K562 (cell line): Measurements from ENCODE around the gene SPATA25. TPM values are rescaled to one million over a fixed set of nuclear protein-coding genes. Genes with fewer than 3 reads are reported as not detected.
A peak's percentile ranks its signal among the peaks of the same experiment; 100 is the strongest.

Experiments used
- ATF7 ChIP-seq: fragments of 450-650 bp; IDR thresholded peaks from 2 replicates; pipeline ENCODE4 v1.7.1; 2014; ENCODE audit warnings: mild to moderate bottlenecking, moderate library complexity
- CGGBP1 ChIP-seq: fragments of 250-450 bp; sonication (Bioruptor Pico); IDR thresholded peaks from 2 replicates; pipeline ENCODE4 v1.9.0; 2021; ENCODE audit warnings: mild to moderate bottlenecking
- CREBBP ChIP-seq: IDR thresholded peaks from one replicate; pipeline ENCODE4 v1.6.1; 2012; ENCODE audit warnings: low read depth, mild to moderate bottlenecking, control low read depth, inconsistent platforms, low read length
- CXXC5 ChIP-seq: fragments of 250-450 bp; sonication (Bioruptor Pico); IDR thresholded peaks from 2 replicates; pipeline ENCODE4 v1.8.0; 2022; ENCODE audit warnings: inconsistent platforms, mild to moderate bottlenecking, moderate library complexity
- E2F1 ChIP-seq: sonication (generic); formaldehyde crosslinking; IDR thresholded peaks from 2 replicates; pipeline ENCODE4 v1.8.1; 2023; ENCODE audit warnings: mild to moderate bottlenecking, missing genetic modification reagents, moderate library complexity
- EP300 ChIP-seq: IDR thresholded peaks from 2 replicates; pipeline ENCODE4 v1.6.1; 2012; ENCODE audit warnings: low read length, improper control_type of control experiment
- KDM5B ChIP-seq: fragments of 200-600 bp; sonication (generic); IDR thresholded peaks from 2 replicates; pipeline ENCODE4 v1.6.1; 2012; ENCODE audit warnings: low read depth, mild to moderate bottlenecking, moderate library complexity, low read length, control low read depth, inconsistent platforms; ENCODE audit not compliant: insufficient replicate concordance
- NCOR1 ChIP-seq: fragments of 450-650 bp; IDR thresholded peaks from 2 replicates; pipeline ENCODE4 v1.6.1; 2016; ENCODE audit warnings: mild to moderate bottlenecking, moderate library complexity
- RCOR1 ChIP-seq, 2 experiments: IDR thresholded peaks; 2 replicates each; pipeline ENCODE4 v1.6.1; 2012; ENCODE audit warnings: low read depth in 2 of 2, low read length in 2 of 2, borderline replicate concordance in 1 of 2, improper control_type of control experiment in 1 of 2
- SIX5 ChIP-seq, 2 experiments: IDR thresholded peaks; 2 replicates each; pipeline ENCODE4 v1.6.1; 2011; ENCODE audit warnings: low read length in 2 of 2, borderline replicate concordance in 1 of 2, low read depth in 1 of 2, mild to moderate bottlenecking in 1 of 2, moderate library complexity in 1 of 2; ENCODE audit not compliant: insufficient read depth in 1 of 2
- TEAD1 ChIP-seq, 2 experiments: fragments of 450-650 bp in 1 of 2; sonication (generic) in 1 of 2; formaldehyde crosslinking; IDR thresholded peaks; 2 replicates each; pipeline versions ENCODE4 v1.4.0 to v1.8.0; 2020 to 2022; ENCODE audit warnings: mild to moderate bottlenecking in 2 of 2, missing genetic modification reagents in 1 of 2
- polyA plus RNA-seq, 8 experiments: library from polyadenylated mRNA; depleted of rRNA in 4 of 8; stranded (reverse) in 5 of 8; unstranded in 3 of 8; fragments of >200 nt; fragmentation: Nextera tagmentation in 2 of 8; fragmentation: Illumina TruSeq in 1 of 8; extraction: Ambion mirVana in 2 of 8; extraction: Trizol in 1 of 8; gene quantifications; 2 replicates each; pipeline versions ENCODE4 v1.2.1 to v1.2.3, GENCODE V29; 2011 to 2014; ENCODE audit warnings: inconsistent platforms in 1 of 8, missing spikeins in 1 of 8
- total RNA-seq, 7 experiments: library from RNA; depleted of rRNA in 6 of 7; stranded (reverse); fragments of >200 nt in 6 of 7; fragmentation: Illumina TruSeq in 2 of 7; extraction: Trizol in 2 of 7; gene quantifications; 2 replicates each; pipeline versions ENCODE4 v1.2.1 to v1.2.3, GENCODE V29; 2011 to 2021; ENCODE audit warnings: low replicate concordance in 1 of 7
- TF ChIP-seq, protein P1 (sequence below), 2 experiments: fragments of 450-650 bp; conservative IDR thresholded peaks; 2 replicates each; pipeline ENCODE4 v1.6.1; 2017; ENCODE audit warnings: mild to moderate bottlenecking in 2 of 2, moderate library complexity in 2 of 2
- TF ChIP-seq, protein P2 (sequence below): fragments of 450-650 bp; formaldehyde crosslinking; IDR thresholded peaks from 2 replicates; pipeline ENCODE4 v1.4.0; 2020; ENCODE audit warnings: mild to moderate bottlenecking, mixed read lengths
- TF ChIP-seq, protein P3 (sequence below), 2 experiments: IDR thresholded peaks; 2 replicates each; pipeline ENCODE4 v1.6.1; 2011; ENCODE audit warnings: borderline replicate concordance in 1 of 2, control low read depth in 1 of 2, low read depth in 1 of 2, low read length in 1 of 2, mild to moderate bottlenecking in 1 of 2, mixed read lengths in 1 of 2, moderate library complexity in 1 of 2; ENCODE audit not compliant: insufficient read depth in 1 of 2, insufficient read length in 1 of 2, poor library complexity in 1 of 2, severe bottlenecking in 1 of 2; ENCODE audit errors: extremely low read depth in 1 of 2
- TF ChIP-seq, protein P4 (sequence below): fragments of 250-450 bp; sonication (Bioruptor Pico); IDR thresholded peaks from 2 replicates; pipeline ENCODE4 v1.9.0; 2021; ENCODE audit warnings: mild to moderate bottlenecking, inconsistent platforms

SPATA25 gene
- total and polyA plus RNA-seq, 9 of the 15 experiments (the other 6 are each of a cell fraction or from before 2014, with no cell fraction given) = 0.21 to 0.95 (median 0.53) TPM; not detected in 3

DNA sequence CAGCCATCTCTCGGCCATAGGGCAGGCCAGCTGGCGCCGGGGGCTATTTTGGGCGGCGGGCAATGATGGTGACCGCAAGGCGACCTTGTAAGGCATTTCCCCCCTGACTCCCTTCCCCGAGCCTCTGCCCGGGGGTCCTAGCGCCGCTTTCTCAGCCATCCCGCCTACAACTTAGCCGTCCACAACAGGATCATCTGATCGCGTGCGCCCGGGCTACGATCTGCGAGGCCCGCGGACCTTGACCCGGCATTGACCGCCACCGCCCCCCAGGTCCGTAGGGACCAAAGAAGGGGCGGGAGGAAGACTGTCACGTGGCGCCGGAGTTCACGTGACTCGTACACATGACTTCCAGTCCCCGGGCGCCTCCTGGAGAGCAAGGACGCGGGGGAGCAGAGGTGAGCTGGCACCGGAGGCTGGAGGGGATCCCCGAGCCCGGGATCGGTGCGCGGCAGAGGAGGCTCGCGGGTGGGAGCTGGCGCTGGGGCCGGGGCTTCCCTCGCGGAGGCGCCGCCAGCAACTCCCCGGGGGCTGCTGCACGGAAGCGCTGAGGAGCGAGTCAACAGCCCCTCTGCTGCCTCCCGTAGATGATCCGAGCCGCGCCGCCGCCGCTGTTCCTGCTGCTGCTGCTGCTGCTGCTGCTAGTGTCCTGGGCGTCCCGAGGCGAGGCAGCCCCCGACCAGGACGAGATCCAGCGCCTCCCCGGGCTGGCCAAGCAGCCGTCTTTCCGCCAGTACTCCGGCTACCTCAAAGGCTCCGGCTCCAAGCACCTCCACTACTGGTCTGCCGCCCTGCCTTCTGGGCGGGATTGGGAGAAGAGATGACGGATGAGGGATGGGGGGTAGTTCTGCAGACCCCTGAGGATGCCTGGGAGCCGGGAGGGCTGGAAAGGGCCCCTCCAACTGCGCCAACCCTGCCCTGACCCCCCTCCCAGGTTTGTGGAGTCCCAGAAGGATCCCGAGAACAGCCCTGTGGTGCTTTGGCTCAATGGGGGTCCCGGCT, 3.9 kb upstream of the SPATA25 start, which contains the start of the genes CTSA and NEURL2 (continued):
- TF ChIP-seq EP300 = peak; percentile 42; the same call in 1 of the 2 replicates
- peak; percentile 32; the same call in 1 of the 2 replicates for TF ChIP-seq E2F1 (CRISPR knock-in tag)
- peak; percentile 70 for TF ChIP-seq KDM5B
- TF ChIP-seq, protein P1, sequence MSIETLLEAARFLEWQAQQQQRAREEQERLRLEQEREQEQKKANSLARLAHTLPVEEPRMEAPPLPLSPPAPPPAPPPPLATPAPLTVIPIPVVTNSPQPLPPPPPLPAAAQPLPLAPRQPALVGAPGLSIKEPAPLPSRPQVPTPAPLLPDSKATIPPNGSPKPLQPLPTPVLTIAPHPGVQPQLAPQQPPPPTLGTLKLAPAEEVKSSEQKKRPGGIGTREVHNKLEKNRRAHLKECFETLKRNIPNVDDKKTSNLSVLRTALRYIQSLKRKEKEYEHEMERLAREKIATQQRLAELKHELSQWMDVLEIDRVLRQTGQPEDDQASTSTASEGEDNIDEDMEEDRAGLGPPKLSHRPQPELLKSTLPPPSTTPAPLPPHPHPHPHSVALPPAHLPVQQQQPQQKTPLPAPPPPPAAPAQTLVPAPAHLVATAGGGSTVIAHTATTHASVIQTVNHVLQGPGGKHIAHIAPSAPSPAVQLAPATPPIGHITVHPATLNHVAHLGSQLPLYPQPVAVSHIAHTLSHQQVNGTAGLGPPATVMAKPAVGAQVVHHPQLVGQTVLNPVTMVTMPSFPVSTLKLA (conservative IDR thresholded peaks at IDR 0.05) = peak; percentile 95 to 98
- TF ChIP-seq RCOR1 (IDR thresholded peaks at IDR 0.05; ENCODE audit: borderline replicate concordance in 1 of 2, low read depth in 2 of 2, low read length in 2 of 2) = peak in 1 of 2 experiments; percentile 83; a peak in 2 of 4 replicates
- TF ChIP-seq CGGBP1 = no peak
- TF ChIP-seq, protein P2, sequence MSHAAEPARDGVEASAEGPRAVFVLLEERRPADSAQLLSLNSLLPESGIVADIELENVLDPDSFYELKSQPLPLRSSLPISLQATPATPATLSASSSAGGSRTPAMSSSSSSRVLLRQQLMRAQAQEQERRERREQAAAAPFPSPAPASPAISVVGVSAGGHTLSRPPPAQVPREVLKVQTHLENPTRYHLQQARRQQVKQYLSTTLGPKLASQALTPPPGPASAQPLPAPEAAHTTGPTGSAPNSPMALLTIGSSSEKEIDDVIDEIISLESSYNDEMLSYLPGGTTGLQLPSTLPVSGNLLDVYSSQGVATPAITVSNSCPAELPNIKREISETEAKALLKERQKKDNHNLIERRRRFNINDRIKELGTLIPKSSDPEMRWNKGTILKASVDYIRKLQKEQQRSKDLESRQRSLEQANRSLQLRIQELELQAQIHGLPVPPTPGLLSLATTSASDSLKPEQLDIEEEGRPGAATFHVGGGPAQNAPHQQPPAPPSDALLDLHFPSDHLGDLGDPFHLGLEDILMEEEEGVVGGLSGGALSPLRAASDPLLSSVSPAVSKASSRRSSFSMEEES (CRISPR knock-in tag) = peak; percentile 96
- TF ChIP-seq, protein P3, sequence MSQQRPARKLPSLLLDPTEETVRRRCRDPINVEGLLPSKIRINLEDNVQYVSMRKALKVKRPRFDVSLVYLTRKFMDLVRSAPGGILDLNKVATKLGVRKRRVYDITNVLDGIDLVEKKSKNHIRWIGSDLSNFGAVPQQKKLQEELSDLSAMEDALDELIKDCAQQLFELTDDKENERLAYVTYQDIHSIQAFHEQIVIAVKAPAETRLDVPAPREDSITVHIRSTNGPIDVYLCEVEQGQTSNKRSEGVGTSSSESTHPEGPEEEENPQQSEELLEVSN (IDR thresholded peaks at IDR 0.05; ENCODE audit: borderline replicate concordance in 1 of 2, extremely low read depth in 1 of 2, insufficient read depth in 1 of 2, insufficient read length in 1 of 2, low read depth in 1 of 2, low read length in 1 of 2, poor library complexity in 1 of 2, severe bottlenecking in 1 of 2) = peak; percentile 87 to 94
- 0 out of 4 replicates have a peak, but pooled peaks of 1 of the 2 experiments have one; percentile 19 for TF ChIP-seq SIX5 (IDR thresholded peaks at IDR 0.05; ENCODE audit: borderline replicate concordance in 1 of 2, insufficient read depth in 1 of 2, low read depth in 1 of 2, low read length in 2 of 2)
- TF ChIP-seq, protein P4, sequence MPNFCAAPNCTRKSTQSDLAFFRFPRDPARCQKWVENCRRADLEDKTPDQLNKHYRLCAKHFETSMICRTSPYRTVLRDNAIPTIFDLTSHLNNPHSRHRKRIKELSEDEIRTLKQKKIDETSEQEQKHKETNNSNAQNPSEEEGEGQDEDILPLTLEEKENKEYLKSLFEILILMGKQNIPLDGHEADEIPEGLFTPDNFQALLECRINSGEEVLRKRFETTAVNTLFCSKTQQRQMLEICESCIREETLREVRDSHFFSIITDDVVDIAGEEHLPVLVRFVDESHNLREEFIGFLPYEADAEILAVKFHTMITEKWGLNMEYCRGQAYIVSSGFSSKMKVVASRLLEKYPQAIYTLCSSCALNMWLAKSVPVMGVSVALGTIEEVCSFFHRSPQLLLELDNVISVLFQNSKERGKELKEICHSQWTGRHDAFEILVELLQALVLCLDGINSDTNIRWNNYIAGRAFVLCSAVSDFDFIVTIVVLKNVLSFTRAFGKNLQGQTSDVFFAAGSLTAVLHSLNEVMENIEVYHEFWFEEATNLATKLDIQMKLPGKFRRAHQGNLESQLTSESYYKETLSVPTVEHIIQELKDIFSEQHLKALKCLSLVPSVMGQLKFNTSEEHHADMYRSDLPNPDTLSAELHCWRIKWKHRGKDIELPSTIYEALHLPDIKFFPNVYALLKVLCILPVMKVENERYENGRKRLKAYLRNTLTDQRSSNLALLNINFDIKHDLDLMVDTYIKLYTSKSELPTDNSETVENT (CRISPR knock-in tag) = peak; percentile 30; the same call in 1 of the 2 replicates
- TF ChIP-seq ATF7 = peak; percentile 69
- peak; percentile 44 for TF ChIP-seq NCOR1
- TF ChIP-seq CREBBP = no peak
- peak; percentile 76 for TF ChIP-seq CXXC5 (CRISPR knock-in tag)
- peak in 1 of 2 experiments; percentile 69; a peak in 2 of 4 replicates for TF ChIP-seq TEAD1 (CRISPR knock-in tag; IDR thresholded peaks at IDR 0.05)
